HG02588 (cell line): ENCODE measurements around the gene C20orf202.

Experiments used
- ATAC-seq: cut with Tn5 transposase; IDR thresholded peaks from one replicate; pipeline ENCODE4 v1.9.1; 2021; ENCODE audit warnings: mild to moderate bottlenecking, moderate library complexity; ENCODE audit not compliant: unreplicated experiment

Gene C20orf202

GRCh38 chr20:1184260-1184637, 19.0 kb upstream of the C20orf202 start:
- ATAC-seq: no peak

GRCh38 chr20:1184638-1185315, 18.5 kb upstream of the C20orf202 start, which contains the start of gene TMEM74B:
TSS of gene TMEM74B (minus strand) at chr20:1184981. CDS start at chr20:1183801, 1,180 bp downstream.
- no peak for ATAC-seq

DNA sequence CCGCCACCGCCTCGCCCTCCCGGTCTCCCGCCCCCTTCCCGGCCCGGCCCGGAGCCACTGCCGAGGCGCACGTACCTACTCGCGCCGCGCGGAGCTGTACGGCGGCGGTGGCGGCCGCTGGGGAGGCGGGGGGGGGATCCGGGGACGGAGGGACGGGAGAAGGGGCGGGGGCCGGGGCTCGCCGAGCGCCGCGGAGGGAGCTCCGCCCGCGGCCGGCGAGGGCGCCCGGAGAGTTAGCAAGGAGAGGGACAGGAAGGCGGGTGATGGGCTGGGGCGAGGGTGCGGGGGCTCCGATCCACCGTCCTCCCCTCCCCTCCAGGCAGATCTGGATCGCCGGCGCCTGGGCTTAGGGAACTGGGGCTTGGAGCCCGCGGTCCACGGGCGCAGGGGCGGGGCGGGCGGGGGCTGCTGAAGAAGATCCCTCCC, 17.9 kb upstream of the C20orf202 start:
- no peak for ATAC-seq

GRCh38 chr20:1185790-1186334, 17.4 kb upstream of the C20orf202 start:
- no peak for ATAC-seq

DNA sequence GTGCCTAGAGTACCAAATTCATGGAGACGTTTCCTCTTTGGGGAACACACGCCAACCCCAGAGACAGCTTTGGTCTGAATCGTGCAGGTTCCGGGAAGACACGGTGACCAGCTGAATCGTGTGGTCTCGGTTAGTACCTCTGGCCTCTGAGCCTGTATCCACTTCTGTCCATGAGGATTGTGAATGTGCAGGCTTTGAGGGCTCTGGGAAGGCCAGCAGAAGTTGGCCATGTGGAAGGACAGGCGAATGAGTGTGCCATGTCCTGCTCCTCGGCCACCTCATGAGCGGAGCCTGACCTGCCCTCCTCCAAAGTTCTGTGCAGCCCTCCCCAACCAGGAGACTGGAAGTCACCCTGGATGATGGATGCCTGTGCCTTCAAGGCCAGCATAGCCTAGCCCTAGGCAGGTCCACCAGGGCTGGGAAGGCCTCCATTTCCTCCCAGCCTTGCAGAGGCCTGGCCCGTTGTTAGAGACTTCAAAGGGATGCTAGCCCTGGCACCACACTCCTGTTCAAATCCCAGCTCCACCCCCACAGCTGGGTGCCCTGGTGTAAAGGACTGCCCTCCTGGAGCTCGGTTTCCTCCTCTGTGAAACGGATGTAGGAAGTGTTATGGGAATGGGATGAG, 16.8 kb upstream of the C20orf202 start:
- ATAC-seq: no peak

- no peak for ATAC-seq
Measured at GRCh38 chr20:1187605-1188171, 15.6 kb upstream of the C20orf202 start.

GRCh38 chr20:1188347-1188746, 14.9 kb upstream of the C20orf202 start:
- no peak for ATAC-seq

DNA sequence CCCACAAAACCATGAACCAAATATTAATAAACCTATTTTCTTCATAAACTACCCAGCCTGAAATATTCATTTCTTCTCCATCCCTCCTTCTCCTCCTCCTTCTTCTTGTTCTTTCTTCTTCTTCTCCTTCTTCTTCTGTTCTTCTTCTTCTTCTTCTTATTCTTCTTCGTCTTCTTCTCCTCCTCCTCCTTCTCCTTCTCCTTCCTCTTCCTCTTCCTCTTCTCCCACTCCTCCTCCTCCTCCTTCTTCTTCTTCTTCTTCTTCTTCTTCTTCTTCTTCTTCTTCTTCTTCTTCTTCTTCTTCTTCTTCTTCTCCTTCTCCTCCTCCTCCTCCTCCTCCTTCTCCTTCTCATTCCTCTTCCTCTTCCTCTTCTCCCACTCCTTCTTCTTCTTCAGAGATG, 13.4 kb upstream of the C20orf202 start:
- no peak for ATAC-seq

DNA sequence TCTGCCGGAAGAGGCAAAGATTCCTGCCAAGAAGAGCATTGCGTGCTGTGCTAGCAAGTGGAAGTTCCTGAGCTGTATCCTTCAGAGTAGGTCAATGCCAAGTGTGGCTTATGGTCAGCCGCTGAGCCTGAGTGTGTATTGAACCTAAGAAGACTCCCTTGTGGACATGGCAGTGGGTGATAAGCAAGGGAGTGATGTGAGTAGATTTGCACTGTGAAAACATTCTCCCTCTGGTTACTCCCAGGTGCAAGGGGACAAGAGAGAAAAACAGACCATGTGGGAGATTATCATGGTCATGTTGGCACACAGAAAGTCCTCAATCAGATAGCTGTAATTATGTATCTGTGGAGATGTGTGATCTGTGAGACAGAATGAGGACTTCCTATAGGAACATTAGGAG, 12.4 kb upstream of the C20orf202 start:
- no peak for ATAC-seq

- no peak for ATAC-seq
Measured at GRCh38 chr20:1191299-1191698, 12.0 kb upstream of the C20orf202 start.

DNA sequence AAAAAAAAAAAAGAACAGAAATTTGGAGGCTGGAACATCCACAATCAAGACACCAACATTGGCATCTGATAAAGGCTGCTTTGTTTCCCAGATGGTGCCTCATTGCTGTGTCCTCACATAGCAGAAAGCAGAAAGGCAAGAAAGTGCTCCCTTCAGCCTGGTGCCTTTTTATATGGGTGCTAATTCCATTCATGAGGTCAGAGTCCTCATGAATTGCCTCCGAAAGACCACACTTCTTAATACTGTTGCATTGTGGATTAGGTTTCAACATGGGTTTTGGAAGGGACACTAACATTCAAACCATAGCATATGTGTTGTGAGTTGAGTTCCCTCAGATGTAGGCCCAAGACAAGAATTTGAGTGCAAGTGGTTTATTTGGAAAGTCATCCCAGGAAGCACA, 8.0 kb upstream of the C20orf202 start:
- no peak for ATAC-seq

DNA sequence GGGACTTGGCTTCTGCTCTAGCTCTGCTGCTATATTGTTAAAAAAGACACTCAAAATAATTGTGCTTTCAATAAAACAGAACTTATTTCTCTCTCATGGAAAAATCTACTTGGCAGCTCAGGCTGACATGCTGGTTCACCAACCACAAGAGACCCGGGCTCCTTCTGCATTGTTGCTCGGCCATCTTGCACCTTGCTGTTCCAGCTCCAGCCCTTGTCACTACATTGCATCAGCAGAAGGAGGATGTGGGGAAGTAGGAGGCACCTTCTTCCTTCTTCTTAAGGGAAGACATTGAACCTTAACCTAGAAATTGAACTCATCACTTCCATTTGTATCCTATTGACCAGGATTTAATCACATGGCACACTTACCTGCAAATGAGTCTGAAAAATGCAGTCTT, 6.6 kb upstream of the C20orf202 start:
- no peak for ATAC-seq

GRCh38 chr20:1197801-1198200, 5.5 kb upstream of the C20orf202 start:
- ATAC-seq: no peak

DNA sequence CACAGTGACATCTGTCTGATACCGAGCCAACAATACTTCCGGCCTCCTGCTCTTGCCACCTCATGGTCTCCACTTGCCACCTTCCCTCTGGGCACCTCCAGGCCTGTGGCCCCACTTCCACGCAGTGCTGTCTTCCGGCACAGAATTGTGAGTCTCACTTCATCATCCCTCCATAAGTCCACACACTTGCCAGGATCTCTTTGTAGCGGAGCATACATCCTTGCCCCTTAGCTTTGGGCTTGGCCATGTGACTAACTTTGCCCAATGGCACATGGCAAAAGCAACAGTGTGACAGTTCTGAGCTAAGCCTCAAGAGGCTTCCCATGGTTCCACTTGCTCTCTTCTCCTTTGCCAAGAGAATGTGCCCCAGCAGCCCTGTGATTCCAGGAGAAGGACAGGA, 4.5 kb upstream of the C20orf202 start:
- ATAC-seq: no peak

DNA sequence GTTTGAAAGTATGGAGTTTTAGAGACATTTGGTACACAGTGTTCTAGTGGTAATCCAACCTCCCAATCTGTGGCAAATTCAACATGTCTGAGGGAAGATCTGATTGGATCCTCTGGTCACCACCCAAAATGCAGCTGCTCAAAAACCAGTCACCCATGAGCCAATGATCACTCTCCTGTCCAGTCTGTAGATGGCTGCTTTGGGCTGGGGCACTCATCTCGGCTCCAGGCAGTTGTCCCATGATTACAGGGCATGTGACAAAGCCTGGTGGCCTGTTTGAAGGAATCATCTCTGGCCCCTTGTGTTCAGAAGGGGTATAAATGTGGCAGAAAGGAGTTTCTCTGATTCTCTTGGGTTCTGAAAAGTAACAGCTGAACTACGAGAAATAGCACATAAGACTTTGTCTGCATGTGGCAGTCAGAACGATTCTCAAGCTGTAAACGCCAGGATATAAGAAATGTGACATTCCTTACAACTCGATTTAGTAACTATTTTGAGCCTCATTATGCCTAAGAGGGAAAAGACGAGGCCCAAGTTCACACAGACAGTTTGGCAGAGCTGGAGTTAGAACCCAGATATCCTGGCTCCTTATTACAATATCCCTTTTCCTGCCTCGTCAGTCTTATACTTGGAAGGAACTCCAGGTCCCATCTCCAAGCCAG, 3.9 kb upstream of the C20orf202 start:
- ATAC-seq: no peak

GRCh38 chr20:1199964-1200363, 3.3 kb upstream of the C20orf202 start:
- no peak for ATAC-seq

- no peak for ATAC-seq
Measured at GRCh38 chr20:1203630-1204029, 376 bp downstream of the C20orf202 start.

DNA sequence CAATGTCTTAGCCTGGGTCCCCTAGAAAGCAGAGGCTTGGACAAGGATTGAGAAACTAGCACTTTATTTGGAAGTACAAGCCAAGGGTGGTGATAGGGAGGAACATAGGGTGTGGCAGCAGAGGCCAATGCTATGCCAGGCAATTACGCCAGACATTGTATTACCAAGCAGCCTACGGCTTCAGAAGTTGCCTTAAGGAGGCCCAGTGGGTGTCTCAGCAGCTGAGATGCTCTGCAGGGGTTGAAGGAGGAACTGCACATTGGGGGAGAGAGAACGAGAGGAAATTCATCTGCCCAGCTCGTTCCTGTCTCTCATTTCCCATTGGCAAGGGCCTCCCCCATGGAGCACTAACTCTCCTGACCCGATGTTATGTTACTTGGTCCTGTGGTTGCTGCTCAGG, 859 bp downstream of the C20orf202 start:
- no peak for ATAC-seq

- ATAC-seq: no peak
Measured at GRCh38 chr20:1204576-1204975, 1.3 kb downstream of the C20orf202 start.

GRCh38 chr20:1205802-1206201, 2.5 kb downstream of the C20orf202 start:
- no peak for ATAC-seq

DNA sequence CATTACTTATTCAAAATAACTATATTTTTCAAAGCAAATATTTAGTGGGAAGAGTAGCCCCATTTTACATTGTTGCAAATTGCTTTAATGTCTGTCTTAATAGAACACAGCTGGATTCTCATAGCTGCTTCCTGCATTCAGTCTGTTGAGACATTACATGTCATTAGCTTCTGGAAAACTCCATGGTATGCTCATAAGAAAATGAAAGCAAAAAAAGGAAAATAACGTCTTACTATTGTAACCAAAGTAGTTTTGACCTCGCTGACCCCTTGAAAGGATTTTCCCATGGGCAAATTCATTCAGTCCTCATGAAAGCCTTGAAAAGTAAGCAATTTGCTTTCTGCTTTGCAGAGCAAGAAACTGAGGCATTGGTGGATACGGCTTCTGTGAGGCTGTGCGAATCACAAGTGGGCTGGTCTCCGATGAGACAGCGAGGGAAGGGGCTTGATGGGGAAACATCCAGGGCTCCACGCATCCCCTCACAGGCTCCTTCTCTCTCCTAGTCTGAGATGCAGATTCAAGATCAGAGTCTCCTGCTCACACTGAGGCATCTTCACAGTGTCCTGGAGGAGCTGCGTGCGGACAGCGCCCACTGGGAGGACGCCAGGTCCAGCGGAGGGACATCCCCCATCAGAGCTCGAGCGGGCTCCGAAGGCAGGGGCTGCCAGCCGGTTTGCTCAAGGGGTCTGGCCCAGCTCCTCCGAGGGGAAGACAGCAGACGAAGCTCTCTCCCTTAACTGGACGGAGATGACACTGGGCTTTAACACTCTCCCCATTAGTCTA, 3.3 kb downstream of the C20orf202 start:
- no peak for ATAC-seq
